GM19328 (cell line): ENCODE results near the gene PLEKHG4.

ENCODE experiments used
- ATAC-seq: cut with Tn5 transposase; IDR thresholded peaks from one replicate; pipeline ENCODE4 v1.9.1; 2021; ENCODE audit warnings: mild to moderate bottlenecking, moderate library complexity; ENCODE audit not compliant: unreplicated experiment

Gene PLEKHG4

DNA sequence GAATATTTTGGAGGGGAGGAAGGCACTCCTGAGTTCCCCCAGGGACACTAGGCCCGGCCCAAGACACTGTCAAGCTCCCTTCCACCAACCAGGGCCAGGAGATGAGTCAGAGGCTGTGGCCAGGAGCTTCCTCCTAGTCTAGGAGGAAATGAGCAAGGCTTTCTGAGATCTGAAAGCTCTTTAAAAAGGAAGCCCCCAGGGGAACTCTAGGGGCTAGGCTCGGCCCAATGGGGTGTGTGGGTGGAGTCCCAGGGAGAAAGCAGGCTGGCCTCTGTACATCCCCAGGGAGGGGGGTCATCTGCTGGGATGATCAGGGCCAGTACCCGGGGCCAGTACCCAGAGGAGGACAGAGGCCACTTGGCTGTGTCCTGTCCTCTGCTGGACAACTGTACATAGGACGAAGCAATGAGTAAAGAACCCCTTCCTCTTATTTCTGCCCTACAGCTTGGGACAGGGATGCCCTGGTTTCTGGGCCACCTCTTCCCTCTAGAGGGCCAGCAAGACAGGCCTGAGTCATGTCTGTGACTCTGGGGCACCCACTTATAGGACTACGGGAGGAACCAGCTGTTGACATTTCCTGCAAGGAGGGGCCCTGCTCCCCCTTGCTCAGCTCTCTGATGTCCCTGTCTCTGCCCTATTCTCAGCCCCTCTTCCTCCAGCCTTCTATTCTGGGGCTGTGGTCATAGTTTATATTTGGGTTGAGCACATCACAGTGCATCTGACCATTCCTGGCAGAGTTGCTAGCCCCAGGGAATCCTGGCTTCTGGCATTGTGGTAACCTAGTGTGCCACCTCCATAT, 34.7 kb upstream of the PLEKHG4 start:
- peak; percentile 36 for ATAC-seq

DNA sequence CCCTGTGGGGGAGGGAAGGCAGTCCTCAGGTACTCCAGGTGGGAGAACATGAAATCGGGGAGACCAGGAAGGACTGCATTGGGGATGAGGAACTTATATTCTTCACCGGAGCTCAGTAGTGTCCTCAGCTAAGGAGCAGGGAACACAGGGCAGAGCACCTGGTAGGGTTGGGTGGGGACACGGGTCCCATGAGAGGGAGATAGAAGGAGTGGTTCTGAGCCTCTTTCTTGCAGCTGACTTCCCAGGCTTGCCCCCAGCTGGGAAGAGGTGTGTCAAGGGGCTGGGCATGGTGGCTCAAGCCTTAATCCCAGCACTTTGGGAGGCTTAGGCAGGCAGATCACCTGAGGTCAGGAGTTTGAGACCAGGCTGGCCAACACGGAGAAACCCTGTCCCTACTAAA, 34.1 kb upstream of the PLEKHG4 start:
- no peak for ATAC-seq

DNA sequence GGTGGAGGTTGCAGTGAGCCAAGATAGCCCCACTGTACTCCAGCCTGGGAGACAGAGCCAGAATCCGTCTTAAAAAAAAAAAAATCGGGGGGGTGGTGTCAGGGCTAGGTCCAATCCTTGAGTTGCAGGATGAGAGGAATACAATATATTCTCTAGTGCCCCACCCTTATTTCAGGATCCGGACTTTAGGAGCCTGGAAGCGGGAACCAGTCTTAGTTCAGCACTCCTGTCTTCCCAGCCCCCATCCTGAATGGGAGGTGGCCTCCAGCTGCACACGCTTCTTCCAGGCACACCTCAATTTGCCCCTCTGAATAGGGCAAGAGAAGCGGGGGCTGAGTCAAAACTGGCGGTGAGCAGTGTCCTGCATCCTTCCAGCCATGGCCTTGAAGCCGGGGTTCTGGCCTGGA, 33.7 kb upstream of the PLEKHG4 start:
- ATAC-seq, result no peak

DNA sequence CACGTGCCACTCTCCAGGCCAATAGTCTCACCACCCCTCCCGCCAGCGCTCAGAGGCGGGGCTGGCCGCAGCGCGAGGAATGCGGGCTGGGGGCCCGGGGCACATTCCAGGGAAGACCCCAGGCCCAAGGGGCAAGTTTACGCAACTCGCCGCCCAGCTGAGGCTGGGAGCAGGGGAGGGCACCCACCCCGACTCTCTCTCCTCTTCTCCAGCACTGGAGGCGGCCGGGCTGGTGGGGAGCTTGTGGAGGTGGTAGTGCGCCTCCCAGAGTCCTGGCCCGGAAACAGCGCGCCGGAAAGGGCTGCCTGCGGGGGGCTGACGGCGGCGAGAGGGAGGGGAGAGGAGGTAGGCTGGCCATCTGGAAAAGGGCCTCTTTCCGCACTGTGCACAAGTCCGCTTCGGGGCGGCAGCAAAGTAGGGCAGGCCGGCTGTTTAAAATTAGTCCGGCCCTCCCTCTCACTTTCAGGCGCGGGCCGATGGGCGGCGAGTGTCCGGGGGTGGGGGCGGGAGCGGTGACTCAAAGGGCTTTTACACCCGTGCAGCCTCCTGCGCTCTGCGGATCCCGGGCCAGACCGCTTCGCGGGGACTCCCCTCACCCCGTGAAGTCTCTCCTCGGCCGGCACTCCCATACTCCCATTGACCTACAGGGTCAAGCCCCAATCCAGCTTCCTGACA, 33.1 kb upstream of the PLEKHG4 start:
- ATAC-seq, result no peak

DNA sequence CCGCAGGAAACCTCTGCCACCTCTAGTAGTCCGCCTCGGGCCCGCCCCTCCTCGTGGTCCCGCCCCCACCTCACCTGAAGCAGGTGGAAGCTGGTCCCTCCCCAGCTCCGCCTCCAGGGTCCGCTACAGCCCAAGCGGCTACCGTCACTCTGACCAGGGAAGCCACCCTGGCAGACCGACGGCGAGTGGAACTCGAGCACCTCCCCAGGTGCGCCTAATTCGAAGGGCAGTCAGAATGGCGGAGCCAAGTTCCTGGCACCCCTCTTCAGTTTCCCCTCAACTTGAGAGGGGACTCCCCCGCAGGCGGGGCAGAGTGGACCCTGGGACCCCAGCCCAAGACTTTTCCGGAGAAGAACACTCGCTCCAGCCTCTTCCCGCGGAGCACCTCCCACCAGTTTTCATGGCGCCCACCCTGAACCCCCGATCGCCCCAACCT, 32.6 kb upstream of the PLEKHG4 start:
- ATAC-seq, result no peak

DNA sequence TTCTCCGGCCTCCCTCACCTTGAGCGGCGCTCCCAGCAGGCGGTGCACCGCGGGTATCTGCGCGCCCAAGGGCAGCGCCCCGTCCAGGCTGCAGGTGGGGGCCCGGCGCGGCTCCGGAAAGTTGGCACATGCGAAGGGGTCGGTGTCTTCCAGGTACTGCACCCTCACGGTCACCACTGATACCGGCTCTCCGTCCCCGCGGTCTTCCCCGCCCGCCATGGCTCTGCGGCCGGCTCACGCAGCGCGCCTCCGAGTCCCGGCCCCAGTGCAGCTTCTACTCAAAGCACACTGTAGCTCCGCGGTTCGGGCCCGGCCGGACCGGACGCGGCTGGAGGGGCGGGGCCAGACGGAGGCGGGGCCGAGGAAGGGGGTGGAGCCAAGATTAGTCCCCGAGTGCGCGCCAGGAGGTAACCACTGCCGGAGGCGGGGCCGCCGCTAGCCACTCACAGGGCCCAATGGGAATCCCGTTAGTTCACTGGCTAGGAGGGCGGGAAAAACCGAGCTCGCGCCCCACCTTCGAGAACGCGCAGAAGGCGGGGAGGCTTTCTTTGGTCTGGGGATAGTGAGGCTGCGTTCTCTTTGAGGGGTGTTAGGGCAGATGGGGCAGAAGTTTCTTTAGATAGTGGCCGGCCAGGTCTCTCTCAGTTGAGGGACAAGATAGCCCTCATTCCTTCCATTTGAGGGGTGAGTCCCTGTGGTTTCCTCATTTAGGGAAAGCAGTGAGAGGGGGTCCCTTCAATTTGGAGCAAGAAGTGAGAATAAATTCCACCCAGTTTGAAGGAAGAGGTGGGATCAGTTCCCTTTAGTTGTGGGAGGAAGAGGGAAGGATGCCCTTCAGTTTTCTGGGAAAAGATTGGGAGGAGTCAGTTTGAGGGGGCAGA, 31.9 kb upstream of the PLEKHG4 start, which contains the start of gene FHOD1:
Gene FHOD1 (minus strand): TSS at position 290 of the 881 bp plus-strand sequence. CDS start 71 bp downstream, at position 219.
- peak; percentile 44 for ATAC-seq

DNA sequence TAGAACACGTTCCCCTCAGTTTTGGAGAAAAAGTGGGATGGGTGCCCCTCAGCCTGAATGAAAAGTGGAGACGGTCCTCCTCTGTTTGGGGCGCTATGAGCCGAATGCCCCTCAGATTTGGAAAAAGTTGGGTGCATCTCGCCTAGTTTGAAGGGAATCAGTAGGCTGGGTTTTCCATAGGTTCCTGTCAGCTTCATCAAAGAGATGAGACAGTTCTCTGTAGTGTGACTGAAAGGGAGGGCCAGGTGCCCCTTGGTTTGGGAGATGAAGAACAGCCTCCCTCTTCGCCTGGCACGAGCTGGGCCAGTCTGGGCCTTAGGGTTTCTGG, 31.3 kb upstream of the PLEKHG4 start:
- ATAC-seq, result no peak

DNA sequence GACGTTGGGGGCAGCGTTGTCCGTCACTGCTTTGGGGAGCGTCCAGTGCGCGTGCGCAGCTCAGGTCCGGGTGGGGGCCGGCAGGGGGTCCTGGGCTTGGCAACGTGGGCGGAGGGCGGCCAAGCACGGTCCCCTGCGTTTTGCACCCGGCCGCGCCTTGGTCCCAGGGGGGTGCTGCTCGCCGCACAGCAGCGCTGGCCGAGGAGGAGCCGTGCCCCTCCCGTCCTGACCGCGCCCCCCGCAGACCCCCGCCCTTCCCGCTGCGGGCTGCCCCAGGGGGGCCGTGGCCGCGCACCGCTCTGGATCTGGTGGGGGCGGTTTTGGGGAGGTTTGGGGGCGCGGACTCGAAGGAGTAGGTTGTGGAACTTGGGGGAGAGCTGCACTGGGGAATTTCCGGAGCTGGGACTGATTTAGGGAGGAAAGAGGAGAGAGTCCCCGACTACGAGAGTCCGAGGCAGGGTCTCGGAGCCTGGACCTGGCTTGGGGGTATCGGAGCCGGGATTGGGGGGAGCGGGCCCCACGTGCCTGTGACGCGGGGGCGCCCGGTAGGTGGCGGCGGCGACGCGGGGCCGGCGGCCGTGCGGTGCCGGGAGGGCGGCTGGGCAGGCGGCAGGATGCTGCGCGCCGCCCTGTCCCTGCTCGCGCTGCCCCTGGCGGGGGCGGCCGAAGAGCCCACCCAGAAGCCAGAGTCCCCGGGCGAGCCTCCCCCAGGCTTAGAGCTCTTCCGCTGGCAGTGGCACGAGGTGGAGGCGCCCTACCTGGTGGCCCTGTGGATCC, 30.7 kb upstream of the PLEKHG4 start, which contains the start of gene SLC9A5:
Gene SLC9A5 (plus strand): TSS at position 579 of the 777 bp plus-strand sequence. CDS start 36 bp downstream, at position 615.
- no peak for ATAC-seq

DNA sequence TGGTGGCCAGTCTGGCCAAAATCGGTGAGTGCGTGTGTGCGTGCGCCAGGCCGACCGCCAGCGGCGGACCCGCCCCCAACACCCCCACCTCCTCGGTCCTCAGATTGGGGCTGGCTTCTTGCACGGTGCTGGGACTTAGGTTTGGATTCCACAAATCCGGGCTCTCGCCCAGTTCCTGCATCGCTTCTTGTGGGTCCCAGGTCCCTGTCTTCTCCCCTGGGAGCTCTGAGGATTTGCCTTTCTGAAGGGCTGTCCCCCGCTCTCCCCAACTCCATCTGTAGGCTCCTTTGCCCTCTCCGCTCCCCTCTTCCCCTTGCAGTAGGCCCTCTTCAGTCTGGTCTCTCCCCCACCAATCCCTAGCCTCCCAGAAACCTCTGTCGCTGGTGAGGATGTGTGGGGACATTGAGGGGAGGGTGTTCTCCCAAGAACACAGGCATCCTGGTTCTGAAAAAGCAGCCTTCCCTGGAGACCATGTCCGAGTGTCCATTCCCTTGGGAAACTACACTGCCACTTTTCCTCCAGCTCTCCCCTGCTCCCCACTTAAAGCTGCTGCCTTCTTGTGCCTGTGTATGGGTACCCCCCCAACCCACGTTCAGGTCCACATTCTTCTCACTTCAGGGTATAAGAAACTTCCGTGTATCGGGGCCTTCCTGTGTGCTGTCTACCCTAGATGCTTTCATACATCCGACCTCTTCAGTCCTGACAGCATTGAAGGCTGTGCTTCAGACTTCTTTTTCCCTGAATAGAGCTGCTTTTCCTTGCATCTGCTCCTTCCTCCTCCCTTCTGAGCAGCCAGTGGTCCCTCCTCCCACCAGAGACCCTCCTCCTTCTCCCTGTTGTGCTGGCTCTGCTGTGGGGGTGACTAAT, 29.9 kb upstream of the PLEKHG4 start:
- no peak for ATAC-seq

DNA sequence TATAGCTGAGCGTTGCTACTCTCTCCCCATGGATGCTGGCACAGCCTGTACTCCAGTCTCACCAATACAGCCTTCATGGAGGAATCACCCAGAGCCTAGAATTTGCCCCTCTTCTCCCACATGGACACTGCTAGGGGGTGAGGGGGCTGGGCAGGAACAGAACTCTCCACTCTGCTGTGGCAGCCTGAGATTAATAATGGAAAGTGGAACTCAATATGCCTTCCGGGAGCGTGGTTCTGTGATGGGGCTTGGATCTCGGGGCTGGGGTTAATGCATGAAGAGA, 29.3 kb upstream of the PLEKHG4 start:
- no peak for ATAC-seq

DNA sequence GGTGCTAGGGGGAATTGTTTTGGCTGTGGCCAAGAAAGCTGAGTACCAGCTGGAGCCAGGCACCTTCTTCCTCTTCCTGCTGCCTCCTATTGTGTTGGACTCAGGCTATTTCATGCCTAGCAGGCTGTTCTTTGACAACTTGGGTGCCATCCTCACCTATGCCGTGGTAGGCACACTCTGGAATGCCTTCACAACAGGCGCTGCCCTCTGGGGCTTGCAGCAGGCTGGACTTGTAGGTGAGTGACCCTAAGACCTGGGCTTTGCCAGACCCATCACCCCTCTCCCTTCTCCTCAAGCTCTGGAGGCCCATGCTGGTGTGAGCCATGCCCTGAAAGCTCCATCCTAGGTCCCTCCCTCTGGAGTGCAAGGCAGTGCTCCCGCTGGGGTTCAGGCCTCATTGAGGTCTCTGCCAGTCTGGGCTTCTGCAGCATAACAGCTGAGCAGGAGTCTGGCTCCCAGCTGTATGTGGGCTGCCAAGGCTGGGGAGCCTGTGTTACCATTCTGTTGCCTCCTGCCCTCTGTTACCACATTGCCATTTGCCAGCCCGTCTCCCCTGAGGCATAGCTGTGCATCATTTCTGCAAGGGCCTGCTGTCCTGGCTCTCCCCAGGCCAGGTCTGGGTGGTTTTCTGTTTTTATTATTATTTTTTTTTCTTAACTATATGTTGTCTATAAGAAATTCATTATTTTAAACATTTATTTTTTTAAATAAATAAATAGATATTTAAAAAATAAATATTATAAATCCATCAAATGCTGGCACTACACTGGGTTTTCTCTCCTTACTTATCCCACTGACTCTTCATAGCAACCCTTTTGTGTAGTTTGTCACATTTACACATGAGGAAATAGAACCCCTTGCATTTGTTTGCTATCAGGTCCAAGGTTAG, 26.5 kb upstream of the PLEKHG4 start:
- ATAC-seq, result no peak

DNA sequence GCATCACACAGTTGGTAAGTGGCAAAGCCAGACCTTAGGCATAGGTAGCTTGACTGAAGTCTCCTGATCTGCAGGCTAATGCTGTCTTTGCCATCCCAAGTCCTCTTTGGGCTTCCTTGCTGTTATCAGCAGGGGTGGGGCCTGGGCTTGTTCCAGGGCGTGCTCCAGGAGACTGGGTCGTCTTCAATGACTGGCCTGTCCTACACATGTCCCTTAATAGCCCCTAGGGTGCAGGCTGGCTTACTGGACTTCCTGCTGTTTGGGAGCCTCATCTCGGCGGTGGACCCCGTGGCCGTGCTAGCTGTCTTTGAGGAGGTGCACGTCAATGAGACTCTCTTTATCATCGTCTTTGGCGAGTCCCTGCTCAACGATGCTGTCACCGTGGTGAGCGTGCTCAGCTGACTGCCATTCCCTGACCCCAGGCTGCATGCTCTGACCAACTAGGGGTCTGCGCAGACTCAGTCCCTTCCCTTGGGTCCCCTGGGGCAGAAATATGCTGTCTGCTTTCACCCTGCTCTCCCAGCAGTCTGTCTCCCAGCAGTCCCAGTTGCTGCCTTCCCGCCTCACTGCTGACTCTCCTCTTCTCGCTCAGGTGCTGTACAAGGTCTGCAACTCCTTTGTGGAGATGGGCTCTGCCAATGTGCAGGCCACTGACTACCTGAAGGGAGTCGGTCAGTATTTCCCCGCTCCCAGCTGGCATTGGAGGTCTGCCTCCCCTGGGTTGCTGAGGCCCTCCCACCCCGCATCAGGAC, 24.4 kb upstream of the PLEKHG4 start:
- ATAC-seq, result no peak

DNA sequence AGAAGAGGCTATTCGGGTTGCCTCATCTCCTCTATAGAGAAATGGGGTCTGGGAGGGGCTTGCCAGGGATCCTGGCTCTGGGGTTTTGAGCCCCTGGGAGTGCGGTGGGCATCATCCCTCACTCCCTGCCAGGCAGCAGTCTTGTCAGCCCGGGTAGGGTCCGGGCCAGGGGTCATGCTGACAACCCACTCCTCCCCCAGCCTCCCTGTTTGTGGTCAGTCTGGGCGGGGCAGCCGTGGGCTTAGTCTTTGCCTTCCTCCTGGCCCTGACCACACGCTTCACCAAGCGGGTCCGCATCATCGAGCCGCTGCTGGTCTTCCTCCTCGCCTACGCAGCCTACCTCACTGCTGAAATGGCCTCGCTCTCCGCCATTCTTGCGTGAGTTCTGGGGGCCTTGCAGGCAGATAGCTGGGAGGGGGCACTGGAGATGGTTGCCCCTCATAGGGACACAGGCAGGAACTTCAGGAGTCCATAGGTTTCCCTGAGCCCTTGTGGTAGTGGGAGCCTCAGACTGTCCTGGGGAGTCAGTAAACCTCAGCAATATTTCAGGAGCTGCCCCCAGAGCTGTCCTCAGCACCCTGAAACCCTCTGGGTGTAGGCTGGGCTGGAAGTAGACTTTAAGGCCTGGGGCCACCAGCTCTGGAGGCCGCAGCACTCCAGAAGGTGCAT, 23.6 kb upstream of the PLEKHG4 start:
- ATAC-seq, result no peak

DNA sequence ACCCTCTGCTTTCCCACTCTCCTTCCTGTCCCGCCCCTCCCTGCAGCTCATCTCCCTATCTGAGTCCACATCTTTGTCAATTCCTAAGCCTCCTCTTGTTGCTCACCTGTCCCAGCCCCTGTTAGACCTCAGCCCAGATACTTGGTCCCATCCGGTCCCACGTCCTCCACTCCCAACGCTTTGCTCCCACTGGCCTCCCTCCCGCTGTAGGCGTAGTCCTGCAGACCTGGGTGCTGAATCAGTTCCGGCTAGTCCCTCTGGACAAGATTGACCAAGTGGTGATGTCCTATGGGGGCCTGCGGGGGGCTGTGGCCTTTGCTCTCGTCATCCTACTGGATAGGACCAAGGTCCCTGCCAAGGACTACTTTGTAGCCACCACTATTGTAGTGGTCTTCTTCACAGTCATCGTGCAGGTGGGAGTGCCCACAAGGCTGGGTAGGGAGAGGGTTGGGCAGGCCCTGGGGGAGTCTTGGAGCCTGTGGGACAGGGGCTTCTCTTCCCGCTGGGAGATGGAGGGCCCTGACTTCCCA, 22.6 kb upstream of the PLEKHG4 start:
- no peak for ATAC-seq

DNA sequence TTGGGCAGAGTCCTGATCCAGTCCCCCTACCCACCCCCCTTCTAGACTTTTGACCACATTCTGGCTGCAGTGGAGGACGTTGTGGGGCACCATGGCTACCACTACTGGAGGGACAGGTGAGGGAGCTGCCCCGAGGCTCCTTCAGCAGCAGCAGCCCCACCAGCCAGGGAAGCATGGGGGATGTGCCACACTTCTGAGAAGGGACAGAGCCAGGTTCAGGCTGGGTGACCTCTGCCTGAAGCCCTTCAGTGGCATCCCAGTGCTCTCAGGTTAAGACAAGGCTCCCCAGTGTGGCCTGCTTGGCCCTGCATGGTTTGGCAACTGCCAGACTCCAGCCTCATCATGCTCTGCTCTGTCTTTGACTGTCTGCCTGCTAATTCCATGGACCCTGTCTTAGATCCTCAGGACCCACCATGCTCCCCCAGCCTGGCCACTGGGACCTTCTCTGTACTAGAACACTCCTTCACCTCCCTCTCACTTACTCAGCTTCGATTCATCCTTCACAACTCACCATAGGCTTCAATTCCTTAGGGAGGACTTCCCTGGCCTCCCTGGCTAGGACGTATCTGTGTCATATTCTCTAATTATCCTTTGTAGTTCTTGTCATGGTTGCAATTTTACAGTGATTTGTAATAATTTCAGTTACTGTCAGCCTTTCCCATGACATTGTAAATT, 21.7 kb upstream of the PLEKHG4 start:
- no peak for ATAC-seq

DNA sequence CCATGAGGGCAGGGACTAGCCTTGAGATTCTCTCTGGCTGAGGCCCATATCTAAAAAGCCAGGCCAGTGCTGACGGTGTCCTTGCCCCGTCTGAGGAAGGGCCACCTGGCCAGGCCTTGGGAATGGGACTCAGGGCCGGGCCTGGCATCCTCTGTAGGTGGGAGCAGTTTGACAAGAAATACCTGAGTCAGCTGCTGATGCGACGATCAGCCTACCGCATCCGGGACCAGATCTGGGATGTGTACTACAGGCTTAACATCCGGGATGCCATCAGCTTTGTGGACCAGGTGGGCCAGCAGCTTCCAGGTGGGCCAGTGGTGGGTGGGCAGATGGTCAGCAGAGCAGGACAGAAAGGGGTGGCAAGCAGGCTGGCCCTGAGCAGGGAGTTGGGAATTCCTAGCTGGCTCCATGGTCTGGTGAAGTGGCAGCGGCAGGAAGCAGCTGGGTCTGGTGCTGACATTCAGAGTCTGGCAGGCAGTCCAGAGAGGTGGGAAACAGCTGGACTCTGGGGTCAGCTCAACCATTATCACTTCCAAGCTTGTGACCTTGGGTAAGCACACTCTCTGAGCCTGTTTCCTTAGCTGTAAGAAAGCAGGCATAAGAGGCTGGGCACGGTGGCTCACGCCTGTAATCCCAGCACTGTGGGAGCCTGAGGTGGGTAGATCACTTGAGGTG, 21.0 kb upstream of the PLEKHG4 start:
- no peak for ATAC-seq
